Gastrocnemius medialis (tissue), 4 donors: ENCODE data around the gene C9orf78.
"Not testable (repeated sequence)": the region's sequence is repeated elsewhere in the genome, so short reads cannot be mapped to it uniquely, and the experiment has no call there.

Experiments used
- CTCF ChIP-seq, 5 experiments: fragments of 450-650 bp in 3 of 5; fragments of 200-600 bp in 2 of 5; sonication (generic) in 2 of 5; IDR thresholded peaks in 4 of 5; conservative IDR thresholded peaks in 1 of 5; 1 replicate in 4 of 5; 2 replicates in 1 of 5; pipeline ENCODE4 v1.5.1; 2016 to 2019; ENCODE audit warnings: antibody characterized with exemption in 5 of 5, mild to moderate bottlenecking in 3 of 5, moderate library complexity in 3 of 5
- POLR2A ChIP-seq, 2 donors: fragments of 450-650 bp; IDR thresholded peaks; one replicate each; pipeline ENCODE4 v1.6.1; 2017; ENCODE audit warnings: antibody characterized with exemption in 2 of 2, mild to moderate bottlenecking in 2 of 2, moderate library complexity in 2 of 2

DNA sequence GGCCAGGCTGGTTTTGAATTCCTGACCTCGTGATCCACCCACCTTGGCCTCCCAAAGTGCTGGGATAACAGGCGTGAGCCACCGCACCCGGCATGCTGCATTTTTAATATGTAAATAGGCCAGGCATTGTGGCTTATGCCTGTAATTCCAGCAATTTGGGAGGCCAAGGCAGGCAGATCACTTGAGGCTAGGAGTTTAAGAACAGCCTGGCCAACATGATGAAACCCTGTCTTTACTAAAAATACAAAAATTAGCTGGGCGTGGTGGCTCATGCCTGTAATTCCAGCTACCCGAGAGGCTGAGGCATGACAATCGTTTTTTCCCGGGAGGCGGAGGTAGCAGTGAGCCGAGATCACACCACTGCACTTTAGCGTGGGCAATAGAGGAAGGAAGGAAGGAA lies 50.1 kb downstream of the C9orf78 start:
- TF ChIP-seq CTCF (IDR thresholded peaks at IDR 0.05 in 4 of 5, conservative IDR thresholded peaks at IDR 0.05 in 1 of 5); POLR2A (IDR thresholded peaks at IDR 0.05): not testable (repeated sequence)
